Heart left ventricle (tissue), 13 donors: ENCODE data around the gene LEMD1.

Experiments used
- POLR2A ChIP-seq, 2 donors: fragments of 450-650 bp; IDR thresholded peaks; one replicate each; pipeline ENCODE4 v1.6.1; 2017; ENCODE audit warnings: antibody characterized with exemption in 2 of 2, mild to moderate bottlenecking in 2 of 2, moderate library complexity in 2 of 2
- TF ChIP-seq, protein P1 (sequence below), 12 donors: fragments of 200-600 bp; sonication (generic) in 4 of 12; IDR thresholded peaks; one replicate each; pipeline versions ENCODE4 v1.5.0 to v1.8.0; 2018 to 2022; ENCODE audit warnings: antibody characterized with exemption in 12 of 12, mild to moderate bottlenecking in 5 of 12
- donor health status: ischemic (EF 13 %, LVEDD 7.1; RV severe dilation, severe dysfunction).
- donor health status: DM: no; HTN: yes; CAD: no.
- donor health status: DM: no; HTN: no; CAD: no.
- donor health status: ischemic (EF 25% LVEDD 6.9; RV normal size, moderate dysfunction).
- donor health status: ischemic (EF 25% LVEDD 5.7; RV mildly dilated, moderate dysfunction).
- donor health status: ischemic (EF 35%, LVEDD 5.7; RV mildly dilated, moderate dysfunction).
- donor health status: nonischemic (EF 11% LVEDD 7.7; RV severe dilation, severe dysfunction).
- donor health status: DM: yes; HTN: yes; CAD: no.
- donor health status: PGD.
- donor health status: ischemic (EF 29% LVEDD 5.4; RV normal size, mild dysfunction).
- donor health status: nonischemic (EF 23%, LVEDD 6.1; RV moderate dilation, normal function).

DNA sequence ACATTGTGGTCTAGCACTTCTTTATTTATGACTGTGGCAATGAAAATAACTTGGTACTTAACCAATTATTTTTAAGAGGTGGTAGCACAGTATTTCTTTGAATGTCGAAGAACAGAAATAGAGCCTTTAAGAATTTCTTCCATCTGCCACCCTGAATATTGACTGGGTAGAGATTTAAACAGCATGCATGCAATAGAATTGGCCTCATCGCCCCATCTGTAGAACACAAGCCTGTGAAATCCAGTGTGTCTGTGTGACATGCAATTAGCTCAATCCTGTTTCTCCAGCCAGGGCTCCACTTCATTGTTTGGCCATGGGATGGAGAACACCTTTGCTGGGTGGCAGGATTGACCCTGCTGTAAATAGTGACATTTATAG lies 48.1 kb downstream of the LEMD1 start:
- TF ChIP-seq, protein P1, sequence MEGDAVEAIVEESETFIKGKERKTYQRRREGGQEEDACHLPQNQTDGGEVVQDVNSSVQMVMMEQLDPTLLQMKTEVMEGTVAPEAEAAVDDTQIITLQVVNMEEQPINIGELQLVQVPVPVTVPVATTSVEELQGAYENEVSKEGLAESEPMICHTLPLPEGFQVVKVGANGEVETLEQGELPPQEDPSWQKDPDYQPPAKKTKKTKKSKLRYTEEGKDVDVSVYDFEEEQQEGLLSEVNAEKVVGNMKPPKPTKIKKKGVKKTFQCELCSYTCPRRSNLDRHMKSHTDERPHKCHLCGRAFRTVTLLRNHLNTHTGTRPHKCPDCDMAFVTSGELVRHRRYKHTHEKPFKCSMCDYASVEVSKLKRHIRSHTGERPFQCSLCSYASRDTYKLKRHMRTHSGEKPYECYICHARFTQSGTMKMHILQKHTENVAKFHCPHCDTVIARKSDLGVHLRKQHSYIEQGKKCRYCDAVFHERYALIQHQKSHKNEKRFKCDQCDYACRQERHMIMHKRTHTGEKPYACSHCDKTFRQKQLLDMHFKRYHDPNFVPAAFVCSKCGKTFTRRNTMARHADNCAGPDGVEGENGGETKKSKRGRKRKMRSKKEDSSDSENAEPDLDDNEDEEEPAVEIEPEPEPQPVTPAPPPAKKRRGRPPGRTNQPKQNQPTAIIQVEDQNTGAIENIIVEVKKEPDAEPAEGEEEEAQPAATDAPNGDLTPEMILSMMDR (IDR thresholded peaks at IDR 0.05), result no peak
- no peak for TF ChIP-seq POLR2A (IDR thresholded peaks at IDR 0.05)
